COR-L47 (cell line): Measurements from ENCODE around the gene KIAA1549.
A peak's percentile ranks its signal among the peaks of the same experiment; 100 is the strongest.

Source experiments
- DNase-seq: peaks from one replicate; lab custom pipeline; 2025; lab: John Stamatoyannopoulos, UW

The KIAA1549 gene

DNA sequence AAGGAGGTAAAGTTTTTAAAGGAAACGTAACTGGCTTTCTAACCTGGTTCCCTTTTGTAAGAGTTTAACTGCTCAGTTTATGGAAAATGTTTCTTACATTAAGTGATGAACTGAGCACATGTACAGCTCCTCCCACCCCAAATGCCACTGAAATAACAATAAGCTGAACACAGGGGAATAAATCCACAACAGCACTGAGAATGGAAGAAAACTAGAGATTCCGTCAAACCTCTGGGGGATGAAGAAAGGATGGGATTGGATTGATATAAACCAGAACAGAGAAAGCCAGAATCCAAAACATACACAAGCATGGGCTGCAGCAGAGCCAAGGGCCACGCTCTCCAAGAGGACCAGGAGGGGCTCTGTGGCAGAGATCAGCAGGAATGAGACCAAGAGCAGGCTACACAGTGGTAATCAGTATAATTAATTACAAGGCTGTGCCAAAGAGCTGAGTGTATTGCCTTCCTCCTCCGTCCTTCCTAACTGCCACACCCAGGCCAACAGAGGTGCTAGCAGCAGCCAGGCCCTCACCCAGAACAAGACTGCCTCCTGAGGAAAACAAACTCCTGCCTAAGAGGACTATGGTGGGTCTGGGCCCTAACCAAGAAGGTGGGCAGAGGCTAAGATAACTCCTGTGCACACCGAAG lies 73.9 kb downstream of the KIAA1549 start:
- DNase-seq: no peak

DNA sequence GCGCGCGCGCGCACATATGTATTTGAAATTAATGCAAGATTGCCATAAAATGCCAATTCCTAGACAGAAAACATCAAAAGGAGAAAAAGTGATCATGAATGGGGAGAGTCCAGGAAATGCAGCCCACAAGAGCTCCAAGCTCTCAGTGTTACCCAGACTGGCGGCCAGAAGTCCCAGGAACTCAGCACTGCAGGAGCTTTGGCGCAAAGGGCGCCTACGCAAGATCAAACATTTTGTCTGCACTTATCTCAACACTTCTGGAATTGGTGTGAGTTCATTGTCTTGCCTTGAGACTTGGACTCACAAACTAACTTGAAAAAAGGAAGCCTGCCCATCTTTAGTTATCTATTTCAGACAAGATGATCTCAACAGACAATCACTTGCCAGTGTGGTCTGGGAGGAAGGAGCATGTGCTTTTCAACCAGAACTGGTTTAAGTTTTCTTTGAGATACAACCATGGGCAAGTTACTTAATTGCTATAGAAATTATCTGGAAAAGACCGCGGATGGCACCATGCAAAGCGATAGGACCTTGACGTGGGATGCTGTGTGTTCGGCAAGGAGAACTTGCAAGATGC lies 77.2 kb downstream of the KIAA1549 start:
- DNase-seq: no peak

DNA sequence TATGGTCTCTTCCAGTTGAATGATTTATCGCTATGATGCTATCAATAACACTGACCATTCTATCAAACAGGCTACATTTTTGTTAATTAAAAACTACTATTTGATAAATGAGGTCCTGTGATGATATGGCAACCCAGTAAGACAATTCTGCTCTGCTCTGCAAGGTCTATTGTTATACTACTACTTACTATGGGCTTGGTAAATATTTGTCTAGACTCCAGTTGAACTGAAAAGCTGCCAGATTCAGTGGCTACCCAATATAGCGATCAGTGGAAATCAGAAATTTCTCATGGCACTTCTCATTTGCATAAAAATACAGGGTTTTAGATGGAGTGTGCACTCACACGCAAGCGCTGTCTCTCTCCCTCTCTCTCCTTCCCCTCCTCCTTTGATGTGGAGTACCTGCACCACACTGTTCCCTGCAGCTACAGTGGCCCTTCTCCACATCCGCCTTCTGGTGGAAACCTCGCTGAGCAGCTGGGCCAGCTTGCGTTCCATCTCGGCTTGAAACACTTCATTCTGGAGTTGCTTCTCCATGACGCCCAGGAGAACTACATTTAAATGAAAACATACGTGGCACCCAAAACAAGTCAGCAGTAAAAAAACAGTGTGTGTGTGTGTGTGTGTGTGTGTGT lies 77.9 kb downstream of the KIAA1549 start:
- DNase-seq: peak; percentile 88

DNA sequence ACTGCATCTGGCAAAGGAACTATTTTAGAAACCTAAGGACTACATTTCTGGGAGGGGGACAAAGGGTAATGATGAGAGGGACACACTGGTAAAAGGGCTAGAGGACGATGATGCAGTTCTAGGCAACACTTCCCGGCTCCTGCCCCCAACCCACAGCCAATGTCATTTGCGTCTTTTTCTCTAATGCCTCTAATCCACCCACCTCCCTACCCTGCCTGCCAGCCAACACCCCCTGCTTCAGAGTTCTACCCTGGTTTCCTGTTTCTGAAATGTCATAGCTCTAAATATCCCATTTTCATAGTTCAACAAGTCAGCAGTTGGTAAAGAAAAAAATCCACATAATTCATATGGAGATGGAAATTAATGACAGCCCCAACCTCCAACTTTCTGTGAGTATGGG lies 79.0 kb downstream of the KIAA1549 start:
- no peak for DNase-seq

DNA sequence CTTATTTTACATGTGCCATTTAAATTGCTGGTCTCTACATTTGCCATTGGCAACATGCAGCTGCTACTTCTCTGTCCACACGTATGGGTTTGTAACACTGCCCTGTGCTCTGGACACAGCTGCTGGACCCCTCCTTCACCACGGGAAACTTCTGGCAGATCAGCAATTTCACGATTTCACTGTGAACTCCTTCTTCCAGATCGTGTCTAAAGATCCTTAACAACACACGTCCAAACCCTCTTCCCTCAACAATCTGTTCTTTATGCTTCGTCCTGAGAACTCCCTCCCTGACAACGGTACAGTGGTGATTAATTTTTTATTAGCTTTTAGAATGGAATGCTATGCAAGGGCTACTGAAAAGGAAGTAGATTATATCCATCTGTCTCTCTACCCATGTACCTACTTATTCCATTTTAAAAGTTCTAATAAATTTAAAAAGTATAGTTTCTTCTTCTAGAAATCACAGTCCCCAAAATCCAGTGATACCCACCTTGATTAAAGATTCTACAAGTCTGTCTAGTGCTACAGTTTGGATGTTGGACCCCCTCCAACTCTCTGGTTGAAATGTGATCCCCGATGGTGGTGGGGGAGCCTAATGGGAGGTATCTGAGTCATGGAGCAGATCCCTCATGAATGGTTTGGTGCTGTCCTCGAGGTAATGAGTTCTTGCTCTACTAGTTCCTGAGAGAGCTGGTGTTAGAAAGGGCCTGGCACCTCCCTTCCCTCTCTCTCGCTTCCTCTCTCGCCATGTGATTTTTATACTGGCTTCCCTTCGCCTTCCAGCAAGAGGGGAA lies 81.0 kb downstream of the KIAA1549 start:
- DNase-seq: no peak

DNA sequence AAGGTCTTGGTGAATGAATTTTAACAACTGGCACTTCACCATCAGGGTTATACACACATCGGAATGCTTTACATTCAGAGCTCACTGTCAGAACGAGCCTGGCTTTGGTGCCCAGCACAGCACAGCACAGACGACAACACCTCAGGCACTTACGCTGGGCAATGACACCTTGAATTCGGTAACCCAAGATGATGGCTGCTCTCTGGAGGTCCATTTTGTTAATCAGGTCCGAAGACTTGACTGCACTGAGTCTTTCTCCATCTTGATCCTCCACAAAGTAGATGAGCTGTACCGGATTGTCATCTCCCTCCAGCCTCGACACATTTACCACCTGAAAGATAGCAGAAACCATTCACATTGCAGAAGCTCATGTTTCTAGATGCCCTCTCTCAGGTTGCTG lies 82.4 kb downstream of the KIAA1549 start:
- DNase-seq: no peak

DNA sequence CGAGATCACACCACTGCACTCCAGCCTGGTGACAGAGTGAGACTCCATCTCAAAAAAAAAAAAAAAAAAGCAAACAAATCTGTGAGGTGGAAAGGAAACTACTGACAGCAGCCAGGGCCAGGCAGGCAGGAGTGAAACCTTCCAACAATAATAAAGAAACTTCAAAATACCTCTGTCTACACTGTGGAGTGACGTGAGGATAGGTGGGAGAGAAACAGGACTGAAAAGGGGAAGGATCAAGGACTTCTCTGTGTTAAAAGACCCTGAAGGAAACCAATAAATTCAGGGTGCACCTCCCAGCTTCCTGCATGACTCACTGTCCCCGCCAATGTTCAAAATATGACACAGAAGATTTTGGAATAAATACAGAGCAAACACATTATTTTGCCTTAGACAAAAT lies 82.9 kb downstream of the KIAA1549 start:
- no peak for DNase-seq

DNA sequence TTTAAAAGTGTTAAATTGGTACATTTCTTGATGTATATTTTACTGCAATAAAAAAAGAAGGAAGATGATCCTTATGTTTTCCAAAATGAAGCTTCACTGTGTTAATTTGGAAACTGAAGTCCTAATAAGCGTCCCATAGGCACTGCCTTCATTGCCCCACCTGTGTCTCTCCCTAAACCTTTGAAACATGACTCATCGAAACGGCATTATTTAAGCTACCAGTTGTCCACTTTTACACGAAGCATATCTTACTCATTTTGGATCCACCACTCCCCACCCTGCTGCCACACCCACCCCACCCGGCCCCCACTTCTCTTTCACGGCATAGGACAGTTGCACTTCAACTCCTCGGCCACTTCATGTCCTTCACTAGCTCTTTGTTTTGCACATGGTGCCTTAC lies 85.5 kb downstream of the KIAA1549 start:
- DNase-seq: no peak

DNA sequence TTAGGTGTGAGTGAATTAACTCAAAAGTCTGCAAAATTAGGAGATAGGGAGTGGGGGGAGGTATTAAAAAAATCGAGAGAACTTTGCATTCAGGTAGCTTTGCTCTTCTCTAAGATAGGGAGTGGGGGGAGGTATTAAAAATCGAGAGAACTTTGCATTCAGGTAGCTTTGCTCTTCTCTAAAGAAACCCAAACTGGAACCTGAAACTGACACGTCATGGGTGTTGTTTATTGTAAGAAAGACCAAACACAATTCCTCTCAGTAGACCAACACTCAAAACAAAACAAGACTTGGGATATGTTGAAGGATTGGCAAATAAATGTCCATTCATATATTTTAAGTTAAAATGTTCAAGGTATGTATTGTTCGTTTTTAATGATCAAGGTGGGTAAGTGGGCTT lies 87.9 kb downstream of the KIAA1549 start:
- DNase-seq: no peak

DNA sequence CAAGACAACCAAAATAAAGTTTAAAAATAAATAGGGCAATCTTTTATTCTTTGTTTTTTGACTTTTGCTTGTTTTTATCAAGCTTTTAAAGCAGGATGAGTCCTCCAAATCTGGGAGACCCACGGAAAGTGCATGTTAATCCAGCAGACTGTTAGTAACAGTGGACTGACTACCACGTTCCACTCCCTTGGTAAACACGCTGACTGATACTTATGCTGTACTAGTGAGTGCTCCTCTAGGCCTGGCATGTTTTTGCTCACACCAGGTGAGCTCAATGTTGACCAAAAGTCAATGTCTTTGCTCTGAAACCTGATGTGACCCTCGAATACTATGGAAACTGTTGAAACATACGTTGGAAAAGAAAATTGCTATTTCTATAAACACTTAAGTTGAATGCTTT lies 88.4 kb downstream of the KIAA1549 start:
- DNase-seq: no peak

DNA sequence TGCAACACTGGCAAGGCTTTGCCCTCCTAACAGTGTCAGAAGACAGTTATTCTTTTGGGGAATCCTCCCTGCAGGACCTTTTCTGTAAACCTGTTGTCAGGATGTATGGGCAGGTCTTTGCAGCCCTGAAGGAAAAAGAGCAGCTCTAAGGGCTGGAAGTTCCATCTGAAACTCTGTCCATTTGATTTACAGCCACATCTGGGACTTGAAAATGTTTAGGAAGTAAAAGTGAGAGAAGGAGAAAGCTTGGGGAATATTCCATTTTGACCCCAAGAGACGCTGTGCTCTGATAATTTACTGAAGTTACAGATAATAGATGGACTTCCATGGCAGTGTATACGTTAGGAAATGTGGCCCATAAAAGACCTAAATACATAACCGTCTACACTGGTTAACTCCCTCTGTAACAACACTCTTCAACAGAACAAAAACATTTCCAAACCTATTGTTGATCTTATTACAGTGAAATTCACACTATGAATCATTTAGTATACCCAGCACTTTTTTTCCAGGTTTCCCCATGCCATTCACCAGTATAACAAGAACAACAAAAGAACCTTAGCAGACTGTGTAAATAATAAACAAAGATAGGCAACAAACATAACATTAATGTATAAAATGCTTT lies 89.1 kb downstream of the KIAA1549 start:
- DNase-seq: no peak

DNA sequence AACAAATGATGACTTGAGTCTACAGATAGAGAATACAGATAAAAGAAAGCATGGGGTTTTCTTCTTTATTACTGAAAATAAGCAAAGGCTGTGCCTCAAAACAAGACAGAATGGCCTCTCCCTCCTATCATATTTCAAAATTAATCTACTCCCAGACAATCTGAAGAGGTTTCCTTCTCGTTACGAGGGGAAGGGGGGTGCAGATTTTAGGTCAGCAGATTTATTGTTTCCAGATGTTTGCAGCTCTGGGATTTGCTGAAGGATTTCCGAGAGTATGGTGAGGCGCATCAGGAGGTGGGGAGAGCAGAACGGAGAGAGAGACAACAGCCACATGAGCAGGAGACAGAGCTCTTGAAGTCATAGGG lies 89.8 kb downstream of the KIAA1549 start:
- no peak for DNase-seq

DNA sequence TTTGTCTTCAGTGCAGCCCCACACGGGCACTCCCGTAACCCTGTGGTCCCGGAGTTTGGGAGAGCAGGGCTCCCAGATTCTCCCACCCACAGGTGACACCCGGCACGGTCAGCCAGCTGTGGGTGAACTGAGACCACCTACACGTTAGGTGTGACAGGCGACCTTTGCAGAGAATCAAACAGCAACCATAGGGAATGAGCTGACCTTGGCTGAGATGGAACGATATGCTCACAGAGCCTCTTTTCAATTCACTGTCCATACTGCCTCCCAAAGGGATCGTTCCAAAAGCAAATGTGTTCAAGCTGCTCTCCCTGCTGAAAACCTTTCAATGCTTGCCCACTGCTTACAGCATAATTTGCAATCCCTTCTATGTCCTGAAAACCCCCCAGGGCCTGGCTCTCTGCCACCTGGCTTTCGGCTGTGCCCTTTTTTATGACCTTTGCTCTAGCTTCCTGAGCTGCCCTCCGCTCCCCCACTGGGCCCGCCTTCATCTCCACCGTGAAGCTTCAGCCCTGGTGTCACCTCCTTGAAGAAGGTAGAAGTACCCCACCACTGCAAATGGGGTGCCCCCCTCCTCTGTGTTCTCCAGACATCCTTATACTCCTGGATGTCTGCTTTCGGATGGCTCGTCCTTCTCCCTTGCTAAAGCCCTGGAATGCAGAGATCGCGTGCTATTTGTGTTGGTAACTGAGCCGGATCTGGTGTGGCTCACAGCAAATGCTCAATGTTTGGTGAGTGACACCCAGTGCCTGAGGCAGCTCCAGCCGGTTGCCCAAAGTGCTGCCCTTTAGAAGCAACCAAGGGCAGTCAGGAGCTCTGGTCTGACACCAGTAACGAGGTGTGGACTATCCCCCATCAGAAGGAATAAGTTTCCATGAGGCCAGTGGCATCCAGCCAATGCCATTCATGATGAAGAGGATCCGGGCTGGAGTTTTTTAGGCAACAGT lies 90.4 kb downstream of the KIAA1549 start:
- DNase-seq: no peak

DNA sequence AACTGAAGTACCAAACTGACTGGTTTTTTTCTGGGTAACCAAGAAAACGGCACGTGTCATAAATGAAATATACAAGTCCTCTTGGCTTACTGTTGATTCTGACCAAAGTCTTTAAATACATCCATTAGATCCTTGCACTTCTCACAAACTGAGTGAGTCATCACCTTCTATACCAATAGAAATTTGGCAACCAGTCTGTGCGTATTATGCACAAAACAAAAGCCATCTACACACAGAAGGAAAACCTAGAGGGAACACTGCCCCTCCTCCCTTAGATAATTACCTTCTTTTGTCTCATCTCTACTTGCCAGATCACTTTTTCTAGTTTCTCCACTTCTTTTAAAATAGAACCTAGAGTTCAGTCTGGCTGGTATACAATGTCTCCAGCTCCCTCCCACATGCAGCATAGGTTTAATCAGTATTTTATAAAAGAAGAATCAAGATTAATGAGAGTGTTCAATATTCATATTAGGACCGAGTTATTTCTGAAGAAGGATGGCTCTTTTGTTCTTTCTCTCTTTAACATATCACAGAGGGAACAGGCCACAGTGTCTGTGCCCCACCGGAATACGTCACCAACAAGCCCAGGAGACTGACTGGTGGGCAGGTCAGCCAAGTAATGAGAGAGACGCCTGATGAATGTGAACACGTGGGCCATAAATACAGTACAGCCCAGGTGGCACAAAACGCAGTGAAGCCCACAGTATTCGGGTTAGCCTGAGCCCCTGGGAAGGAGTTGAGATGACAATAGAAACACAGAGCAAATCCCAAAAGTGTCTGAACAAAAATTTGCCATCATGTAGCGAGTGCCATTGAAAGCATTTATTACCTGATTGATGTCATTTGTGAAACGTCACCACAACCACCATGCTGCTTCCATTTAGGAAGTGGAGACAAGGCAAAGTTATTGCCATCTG lies 91.3 kb downstream of the KIAA1549 start:
- DNase-seq: peak; percentile 93

DNA sequence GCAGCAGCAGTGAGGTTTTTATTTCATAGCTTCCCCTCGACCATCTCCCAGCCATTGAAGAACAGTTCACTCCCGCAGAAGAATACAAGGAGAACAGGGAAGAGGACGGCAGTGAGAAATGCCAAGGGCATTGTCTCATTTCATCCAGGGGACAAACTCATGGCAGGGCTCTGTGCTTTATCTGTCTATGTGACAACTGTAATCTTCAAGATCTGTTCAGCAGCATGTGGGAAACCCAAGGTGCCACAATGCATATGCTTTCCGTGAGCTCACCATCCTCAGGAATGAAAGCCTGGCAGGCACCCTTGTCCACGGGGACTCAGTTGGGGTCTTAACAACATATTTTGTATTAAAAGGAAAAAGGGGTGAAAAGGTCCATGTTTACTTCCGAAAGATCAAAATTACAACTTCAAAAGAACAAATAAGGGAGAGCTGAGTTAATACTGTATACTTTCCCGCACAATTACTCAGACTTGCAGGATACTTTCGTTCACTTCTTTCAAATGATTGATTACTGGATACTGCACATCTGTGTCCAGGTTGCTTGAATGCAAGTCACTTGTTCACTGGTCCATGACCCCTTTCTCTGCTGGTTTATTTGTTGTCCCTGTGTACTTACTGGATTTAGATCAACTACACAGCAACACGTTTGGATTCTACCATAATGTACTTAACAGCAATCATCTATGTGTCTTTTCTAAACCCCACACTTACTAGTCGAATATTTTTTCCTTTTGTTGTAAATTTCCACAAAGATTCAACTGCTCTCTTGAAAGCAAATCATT lies 93.1 kb downstream of the KIAA1549 start:
- DNase-seq: no peak

DNA sequence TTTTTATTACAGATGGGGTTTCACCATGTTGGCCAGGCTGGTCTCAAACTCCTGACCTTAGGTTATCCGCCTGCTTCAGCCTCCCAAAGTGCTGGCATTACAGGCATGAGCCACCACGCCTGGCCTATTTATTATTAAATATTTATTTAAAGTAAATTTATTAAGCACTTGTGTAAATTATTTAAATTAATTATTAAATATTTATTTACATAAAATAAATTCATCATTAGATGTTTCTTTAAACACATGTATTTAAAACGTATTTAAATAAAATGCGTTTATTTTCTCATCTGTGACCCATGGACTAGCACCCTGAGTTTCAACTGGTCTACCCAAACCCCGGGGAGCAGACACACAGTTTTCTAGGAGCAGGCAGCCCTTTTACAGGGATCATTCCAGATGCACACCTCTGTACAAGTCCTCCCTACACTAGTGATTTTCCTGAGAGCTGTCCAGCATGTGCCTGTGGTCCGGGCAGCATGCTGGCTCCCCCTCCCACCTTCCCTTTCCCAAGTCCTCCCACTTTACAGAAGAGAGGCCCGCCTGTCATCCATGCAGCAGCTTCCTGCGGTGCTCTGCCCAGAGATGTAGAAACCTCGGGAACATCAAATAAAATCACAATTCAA lies 94.0 kb downstream of the KIAA1549 start:
- DNase-seq: no peak

DNA sequence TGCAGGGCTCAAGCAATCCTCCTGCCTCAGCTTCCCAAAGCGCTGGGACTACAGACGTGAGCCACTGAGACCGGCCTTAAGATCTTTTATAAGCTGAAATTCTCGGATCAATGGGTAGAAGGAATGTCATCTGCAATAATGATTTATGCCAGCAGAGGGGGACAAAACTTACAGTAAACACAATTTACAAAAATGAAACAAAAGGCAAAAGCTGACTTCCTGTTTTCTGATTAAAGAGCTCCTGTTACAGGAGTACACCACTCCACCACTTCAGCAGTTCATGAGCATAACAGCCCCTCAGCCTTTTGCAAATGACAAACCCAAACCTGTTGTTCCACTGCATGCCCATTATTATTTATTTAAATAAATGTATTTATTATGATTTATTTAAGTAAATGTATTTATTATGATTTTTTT lies 94.7 kb downstream of the KIAA1549 start:
- DNase-seq: peak; percentile 79

DNA sequence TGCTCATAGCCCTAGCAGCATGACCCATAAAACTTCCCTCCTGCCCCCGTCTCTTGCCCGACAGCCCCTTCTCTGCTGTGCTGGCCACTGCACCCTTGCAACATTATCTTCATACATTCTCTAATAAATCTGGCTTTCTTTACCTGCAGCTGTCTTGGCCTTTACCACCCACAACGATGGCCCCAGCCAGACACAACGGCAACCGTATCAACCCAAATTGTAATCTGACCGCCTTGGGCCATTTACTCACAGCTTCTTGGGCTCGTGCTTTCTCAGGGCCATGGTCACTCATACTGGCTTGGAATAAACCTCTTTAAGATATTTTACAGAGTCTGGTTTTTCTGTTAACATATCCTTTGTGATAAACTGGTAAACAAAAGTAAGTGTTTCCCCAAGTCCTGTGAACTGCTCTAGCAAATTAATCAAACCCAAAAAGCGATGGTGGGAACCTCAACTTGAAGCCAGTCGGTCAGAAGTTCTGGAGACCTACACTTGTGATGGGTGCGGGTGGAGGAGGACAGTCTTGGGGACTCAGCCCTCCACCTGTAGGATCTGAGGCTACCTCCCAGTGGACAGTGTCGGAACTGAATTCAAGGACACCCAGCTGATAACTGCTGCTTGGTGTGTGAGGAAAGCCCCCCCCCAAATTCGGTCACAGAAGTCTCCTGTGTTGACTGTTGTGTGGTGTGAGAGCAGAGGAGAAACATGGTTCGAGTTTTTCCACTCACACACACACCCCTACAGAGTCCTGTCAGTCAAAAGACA lies 95.6 kb downstream of the KIAA1549 start:
- no peak for DNase-seq
